ENCODE measurements around the gene C11orf54. TPM values are rescaled to one million over a fixed set of nuclear protein-coding genes. Genes with fewer than 3 reads are reported as not detected.

Gene C11orf54
- total RNA-seq, 1 experiment from 2014 or later, result 17.1 TPM

GRCh38 chr11:93747122-93747521 is 5.7 kb downstream of the C11orf54 start:
- BruUV-seq (replicated peaks), result no TSS peak
- CTCF ChIA-PET, result no interaction called here

GRCh38 chr11:93751001-93751400 is 9.5 kb downstream of the C11orf54 start:
- CTCF ChIA-PET, result no interaction called here
- BruUV-seq (replicated peaks), result no TSS peak
- H3K27ac Mint-ChIP-seq (ENCODE audit: unreplicated experiment), result no peak overlapping the region
- H3K27me3 Mint-ChIP-seq (ENCODE audit: unreplicated experiment), result no peaks in the 10 kb centered on the region
- DNase-seq, result no peak
- H3K4me1 Mint-ChIP-seq (ENCODE audit: low read depth, unreplicated experiment), result no peaks in the 10 kb centered on the region
- H3K4me3 Mint-ChIP-seq (ENCODE audit: low read depth, unreplicated experiment), result no peak overlapping the region
- intact Hi-C loops (cut with micrococcal nuclease; ENCODE audit: unreplicated experiment), result no loop called here
- H3K9me3 Mint-ChIP-seq (ENCODE audit: low read depth, unreplicated experiment), result no peaks in the 10 kb centered on the region
- peaks cover 5% of the 10 kb centered on the region for H3K36me3 Mint-ChIP-seq (ENCODE audit: insufficient read depth, unreplicated experiment)
- TF ChIP-seq, protein P1, sequence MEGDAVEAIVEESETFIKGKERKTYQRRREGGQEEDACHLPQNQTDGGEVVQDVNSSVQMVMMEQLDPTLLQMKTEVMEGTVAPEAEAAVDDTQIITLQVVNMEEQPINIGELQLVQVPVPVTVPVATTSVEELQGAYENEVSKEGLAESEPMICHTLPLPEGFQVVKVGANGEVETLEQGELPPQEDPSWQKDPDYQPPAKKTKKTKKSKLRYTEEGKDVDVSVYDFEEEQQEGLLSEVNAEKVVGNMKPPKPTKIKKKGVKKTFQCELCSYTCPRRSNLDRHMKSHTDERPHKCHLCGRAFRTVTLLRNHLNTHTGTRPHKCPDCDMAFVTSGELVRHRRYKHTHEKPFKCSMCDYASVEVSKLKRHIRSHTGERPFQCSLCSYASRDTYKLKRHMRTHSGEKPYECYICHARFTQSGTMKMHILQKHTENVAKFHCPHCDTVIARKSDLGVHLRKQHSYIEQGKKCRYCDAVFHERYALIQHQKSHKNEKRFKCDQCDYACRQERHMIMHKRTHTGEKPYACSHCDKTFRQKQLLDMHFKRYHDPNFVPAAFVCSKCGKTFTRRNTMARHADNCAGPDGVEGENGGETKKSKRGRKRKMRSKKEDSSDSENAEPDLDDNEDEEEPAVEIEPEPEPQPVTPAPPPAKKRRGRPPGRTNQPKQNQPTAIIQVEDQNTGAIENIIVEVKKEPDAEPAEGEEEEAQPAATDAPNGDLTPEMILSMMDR (IDR thresholded peaks at IDR 0.05; ENCODE audit: unreplicated experiment), result no peak

More at GRCh38 chr11:93747122-93747521, 5.7 kb downstream of the C11orf54 start:
- no peaks in the 10 kb centered on the region for H3K9me3 Mint-ChIP-seq (ENCODE audit: low read depth, unreplicated experiment)
- no peaks in the 10 kb centered on the region for H3K27me3 Mint-ChIP-seq (ENCODE audit: unreplicated experiment)
- no peak overlapping the region for H3K4me3 Mint-ChIP-seq (ENCODE audit: low read depth, unreplicated experiment)
- DNase-seq, result no peak
- H3K4me1 Mint-ChIP-seq (ENCODE audit: low read depth, unreplicated experiment), result peaks cover 12% of the 10 kb centered on the region
- intact Hi-C loops (cut with micrococcal nuclease; ENCODE audit: unreplicated experiment), result no loop called here
- H3K27ac Mint-ChIP-seq (ENCODE audit: unreplicated experiment), result no peak overlapping the region
- TF ChIP-seq, protein P1 (IDR thresholded peaks at IDR 0.05; ENCODE audit: unreplicated experiment), result no peak
- peaks cover 9% of the 10 kb centered on the region for H3K36me3 Mint-ChIP-seq (ENCODE audit: insufficient read depth, unreplicated experiment)

GRCh38 chr11:93753241-93753640 is 11.8 kb downstream of the C11orf54 start:
- CTCF ChIA-PET, result no interaction called here
- BruUV-seq (replicated peaks), result no TSS peak

DNA sequence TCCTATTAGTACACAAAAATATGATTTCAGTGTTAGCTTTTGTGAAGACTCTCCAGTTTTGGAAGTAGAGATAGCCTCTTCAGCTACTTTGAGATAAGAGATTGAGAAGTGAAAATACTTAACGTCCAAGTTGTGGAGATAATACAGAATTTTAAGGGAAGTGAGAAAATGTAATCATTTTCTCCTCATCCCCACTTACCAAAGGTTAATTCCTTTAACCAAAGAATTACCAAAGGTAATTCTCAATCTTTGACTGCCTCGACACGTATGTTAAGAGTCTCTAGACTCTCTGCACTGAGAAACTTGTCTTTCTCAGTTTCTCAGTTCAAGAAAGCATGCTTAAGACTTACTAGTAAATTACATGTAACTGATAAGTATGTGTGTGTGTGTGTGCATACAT is 15.3 kb downstream of the C11orf54 start:
- DNase-seq, result no peak
- no peaks in the 10 kb centered on the region for H3K9me3 Mint-ChIP-seq (ENCODE audit: low read depth, unreplicated experiment)
- no peaks in the 10 kb centered on the region for H3K4me1 Mint-ChIP-seq (ENCODE audit: low read depth, unreplicated experiment)
- H3K36me3 Mint-ChIP-seq (ENCODE audit: insufficient read depth, unreplicated experiment), result peaks cover 4% of the 10 kb centered on the region
- intact Hi-C loops (cut with micrococcal nuclease; ENCODE audit: unreplicated experiment), result no loop called here
- no TSS peak for BruUV-seq (replicated peaks)
- H3K4me3 Mint-ChIP-seq (ENCODE audit: low read depth, unreplicated experiment), result no peak overlapping the region
- no peaks in the 10 kb centered on the region for H3K27me3 Mint-ChIP-seq (ENCODE audit: unreplicated experiment)
- H3K27ac Mint-ChIP-seq (ENCODE audit: unreplicated experiment), result no peak overlapping the region
- CTCF ChIA-PET, result no interaction called here
- TF ChIP-seq, protein P1 (IDR thresholded peaks at IDR 0.05; ENCODE audit: unreplicated experiment), result no peak

More at GRCh38 chr11:93753241-93753640, 11.8 kb downstream of the C11orf54 start:
- Mint-ChIP-seq H3K9me3 (ENCODE audit: low read depth, unreplicated experiment) (no peaks in the 10 kb centered on the region), H3K4me3 (ENCODE audit: low read depth, unreplicated experiment) (no peak overlapping the region), H3K27ac (ENCODE audit: unreplicated experiment) (no peak overlapping the region), H3K36me3 (ENCODE audit: insufficient read depth, unreplicated experiment) (peaks cover 5% of the 10 kb centered on the region), H3K4me1 (ENCODE audit: low read depth, unreplicated experiment) (no peaks in the 10 kb centered on the region), H3K27me3 (ENCODE audit: unreplicated experiment) (no peaks in the 10 kb centered on the region)
- no peak for DNase-seq
- TF ChIP-seq, protein P1 (IDR thresholded peaks at IDR 0.05; ENCODE audit: unreplicated experiment), result no peak
- intact Hi-C loops (cut with micrococcal nuclease; ENCODE audit: unreplicated experiment), result no loop called here
